NCI-H345 (cell line): Measurements from ENCODE around the gene GBP5.
A peak's percentile ranks its signal among the peaks of the same experiment; 100 is the strongest.
"Not testable (repeated sequence)": the region's sequence is repeated elsewhere in the genome, so short reads cannot be mapped to it uniquely, and the experiment has no call there.

Source experiments
- DNase-seq: peaks from one replicate; lab custom pipeline; 2025; lab: John Stamatoyannopoulos, UW

GBP5 gene

GRCh38 chr1:89280766-89281165 is 8.1 kb upstream of the GBP5 start:
- no peak for DNase-seq

- no peak for DNase-seq
Observed at GRCh38 chr1:89279011-89279466, 6.4 kb upstream of the GBP5 start.

GRCh38 chr1:89277725-89278124 is 5.1 kb upstream of the GBP5 start:
- no peak for DNase-seq

DNA sequence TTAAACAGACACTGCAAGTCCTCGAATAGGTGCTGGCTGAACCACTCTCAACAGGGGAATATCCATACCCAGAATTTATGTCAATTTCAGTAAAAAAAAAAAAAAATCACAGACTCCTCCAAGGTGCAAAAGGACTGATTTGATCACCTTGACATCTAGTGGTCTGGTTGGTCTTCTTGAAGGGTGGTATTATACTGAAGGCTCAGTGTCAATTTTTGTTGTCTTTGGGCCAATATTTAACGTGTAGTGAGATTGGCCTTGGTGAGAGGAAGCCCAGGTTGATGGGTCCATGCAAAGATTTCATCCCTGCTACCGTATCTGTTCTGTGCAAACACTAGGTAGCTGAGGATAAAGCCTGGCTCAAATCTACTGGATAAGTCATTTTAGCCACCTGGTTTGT is 4.0 kb upstream of the GBP5 start:
- no peak for DNase-seq

DNA sequence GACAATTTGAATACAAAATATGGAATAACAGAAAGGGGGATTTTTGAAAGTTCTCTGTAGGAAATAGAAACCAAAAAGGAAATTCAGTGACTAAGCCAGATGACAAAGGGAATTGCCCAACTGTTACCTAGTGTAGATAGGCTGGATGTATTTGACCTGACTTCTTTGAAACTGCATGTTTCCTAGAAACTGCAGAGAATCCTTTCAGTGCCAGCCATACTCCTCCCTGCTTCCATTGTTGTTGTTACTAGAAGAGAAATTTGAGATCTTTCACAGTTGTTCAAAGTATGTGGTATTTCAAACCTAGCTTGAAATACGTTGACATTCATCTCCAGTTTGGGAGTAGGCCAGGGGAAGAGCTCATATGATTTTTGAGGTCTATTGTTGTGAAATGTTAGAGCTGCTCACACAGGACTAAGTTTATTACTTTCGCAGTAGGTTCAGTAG is 1.8 kb upstream of the GBP5 start:
- no peak for DNase-seq

DNA sequence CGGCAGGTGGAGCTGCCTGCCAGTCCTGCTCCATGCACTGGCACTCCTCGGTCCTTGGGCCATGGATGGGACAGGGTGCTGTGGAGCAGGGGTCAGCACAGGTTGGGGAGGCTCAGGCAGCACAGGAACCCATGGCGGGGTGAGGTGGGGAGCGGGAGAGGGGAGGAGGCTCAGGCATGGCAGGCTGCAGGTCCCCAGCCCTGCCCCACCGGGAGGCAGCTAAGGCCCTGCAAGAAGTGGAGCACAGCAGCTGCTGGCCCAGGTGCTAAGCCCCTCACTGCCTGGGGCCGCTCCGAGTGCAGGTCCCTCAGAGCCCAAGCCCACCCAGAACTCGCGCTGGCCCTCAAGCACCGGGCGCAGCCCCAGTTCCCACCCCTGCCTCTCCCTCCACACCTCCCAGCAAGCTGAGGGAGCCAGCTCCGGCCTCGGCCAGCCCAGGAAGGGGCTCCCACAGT is 691 bp upstream of the GBP5 start:
- no peak for DNase-seq

DNA sequence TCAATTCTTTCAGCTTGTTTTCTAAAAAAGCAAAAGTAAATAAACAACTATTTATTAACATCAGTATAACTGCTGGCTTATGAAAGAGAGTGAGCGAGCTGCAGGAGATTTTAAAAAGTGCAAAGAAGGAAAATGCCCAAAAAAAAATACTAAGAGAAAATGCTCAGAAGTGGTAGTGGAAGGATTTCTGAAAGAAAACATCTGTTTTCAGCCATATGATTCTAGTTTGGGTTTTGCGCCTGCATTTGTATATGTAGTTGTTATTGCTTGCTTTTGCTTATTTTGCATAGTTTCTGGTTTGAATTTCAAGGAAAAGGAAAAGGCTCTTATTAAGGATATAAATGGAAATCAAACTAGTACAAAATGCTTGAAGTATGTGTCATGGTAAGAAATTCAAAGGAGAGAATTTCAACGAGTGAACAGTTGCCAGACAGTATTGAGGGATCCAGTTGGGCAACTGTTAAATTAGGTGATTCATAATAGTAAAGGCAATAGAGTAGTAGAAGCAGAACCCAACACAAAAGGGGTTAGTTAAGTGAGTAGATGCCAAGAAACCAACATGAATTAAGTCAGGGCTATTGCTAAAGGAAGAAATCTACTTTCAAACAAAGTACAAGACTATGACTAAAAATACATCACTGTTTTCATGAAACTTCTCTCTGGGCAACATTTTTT is 1.2 kb downstream of the GBP5 start:
- no peak for DNase-seq

DNA sequence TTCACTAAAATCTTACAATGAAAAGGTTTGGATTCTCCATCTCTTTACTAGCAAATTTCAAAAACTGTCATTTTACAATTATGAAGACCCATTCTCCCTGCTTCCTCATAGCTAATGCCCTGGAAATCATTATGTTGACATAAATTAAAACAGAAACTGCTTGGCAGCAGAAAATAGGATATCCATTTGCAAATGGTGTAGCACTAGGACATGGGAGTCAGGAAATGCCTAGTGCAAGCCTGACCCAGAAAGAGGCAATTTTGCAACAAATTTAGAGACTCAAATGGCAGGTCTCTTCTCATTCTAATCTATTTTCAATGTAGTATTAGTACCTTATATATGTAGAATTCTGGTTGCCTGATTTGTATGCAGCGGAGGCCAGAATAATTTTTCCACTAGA is 2.2 kb downstream of the GBP5 start:
- no peak for DNase-seq

- no peak for DNase-seq
Observed at GRCh38 chr1:89269277-89269676, 3.4 kb downstream of the GBP5 start.

GRCh38 chr1:89262643-89263042 is 10.0 kb downstream of the GBP5 start:
- DNase-seq, result no peak

- peak; percentile 86 for DNase-seq
Observed at GRCh38 chr1:89261926-89262515, 10.6 kb downstream of the GBP5 start.

GRCh38 chr1:89260566-89261255 is 11.9 kb downstream of the GBP5 start:
- no peak for DNase-seq

DNA sequence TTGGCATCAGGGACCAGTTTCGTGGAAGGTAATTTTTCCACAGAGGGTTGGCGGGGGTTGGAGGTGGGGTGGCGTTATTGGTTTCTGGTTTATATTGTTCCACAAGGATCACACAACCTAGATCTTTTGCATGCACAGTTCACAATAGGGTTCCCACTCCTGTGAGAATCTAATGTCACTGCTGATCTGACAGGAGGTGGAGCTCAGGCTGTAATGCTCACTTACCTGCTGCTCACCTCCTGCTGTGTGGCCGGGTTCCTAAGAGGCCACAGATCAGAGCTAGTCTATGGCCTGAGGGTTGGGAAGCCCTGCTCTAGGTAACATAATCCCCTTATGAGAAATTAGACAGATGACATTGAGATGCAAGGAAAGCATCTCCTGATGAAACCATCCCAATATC is 12.6 kb downstream of the GBP5 start:
- DNase-seq, result peak; percentile 74

GRCh38 chr1:89259283-89259971 is 13.2 kb downstream of the GBP5 start:
- no peak for DNase-seq

GRCh38 chr1:89257041-89257440 is 15.6 kb downstream of the GBP5 start:
- DNase-seq, result no peak

GRCh38 chr1:89255581-89255980 is 17.1 kb downstream of the GBP5 start:
- not testable (repeated sequence) for DNase-seq

DNA sequence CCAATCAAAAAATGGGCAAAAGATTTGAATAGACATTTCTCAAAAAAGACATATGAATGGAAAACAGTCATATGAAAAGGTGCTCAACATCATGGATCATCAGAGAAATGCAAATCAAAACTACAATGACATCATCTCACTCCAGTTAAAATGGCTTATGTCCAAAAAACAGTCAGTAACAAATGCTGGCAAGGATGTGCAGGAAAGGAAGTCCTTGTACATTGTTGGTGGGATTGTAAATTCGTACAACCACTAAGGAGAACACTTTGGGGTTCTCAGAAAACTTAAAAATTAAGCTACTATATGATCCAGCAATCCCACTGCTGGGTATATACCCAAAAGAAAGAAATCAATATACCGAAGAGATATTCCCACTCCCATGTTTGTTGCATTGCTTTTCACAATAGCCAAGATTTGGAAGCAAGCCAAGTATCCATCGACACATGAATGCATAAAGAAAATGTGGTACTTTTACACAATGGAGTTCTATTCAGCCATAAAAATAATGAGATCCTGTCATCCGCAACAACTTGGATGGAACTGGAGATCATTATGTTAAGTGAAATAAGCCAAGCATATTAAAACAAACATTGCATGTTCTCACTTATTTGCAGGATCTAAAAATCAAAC is 17.9 kb downstream of the GBP5 start:
- peak; percentile 97 for DNase-seq

DNA sequence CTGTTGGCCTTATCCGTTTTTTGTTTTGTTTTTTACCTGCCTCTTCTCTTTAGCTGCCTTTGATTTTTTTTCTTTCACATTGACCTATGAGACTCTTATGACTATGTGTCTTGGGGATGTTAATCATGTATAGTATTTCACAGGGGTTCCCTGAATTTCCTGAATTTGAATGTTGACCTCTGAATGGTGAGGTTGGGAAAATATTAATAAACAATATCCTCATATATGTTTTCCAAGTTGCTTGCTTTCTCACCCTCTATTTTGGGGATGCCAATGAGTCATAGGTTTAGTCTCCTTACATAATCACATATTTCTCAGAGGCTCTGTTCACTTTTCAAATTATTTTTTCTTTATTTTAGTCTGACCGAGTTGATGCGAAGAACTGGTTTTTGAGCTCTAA is 29.6 kb downstream of the GBP5 start:
- DNase-seq, result no peak
